ENCODE data around the gene BLMH.

The BLMH gene

DNA sequence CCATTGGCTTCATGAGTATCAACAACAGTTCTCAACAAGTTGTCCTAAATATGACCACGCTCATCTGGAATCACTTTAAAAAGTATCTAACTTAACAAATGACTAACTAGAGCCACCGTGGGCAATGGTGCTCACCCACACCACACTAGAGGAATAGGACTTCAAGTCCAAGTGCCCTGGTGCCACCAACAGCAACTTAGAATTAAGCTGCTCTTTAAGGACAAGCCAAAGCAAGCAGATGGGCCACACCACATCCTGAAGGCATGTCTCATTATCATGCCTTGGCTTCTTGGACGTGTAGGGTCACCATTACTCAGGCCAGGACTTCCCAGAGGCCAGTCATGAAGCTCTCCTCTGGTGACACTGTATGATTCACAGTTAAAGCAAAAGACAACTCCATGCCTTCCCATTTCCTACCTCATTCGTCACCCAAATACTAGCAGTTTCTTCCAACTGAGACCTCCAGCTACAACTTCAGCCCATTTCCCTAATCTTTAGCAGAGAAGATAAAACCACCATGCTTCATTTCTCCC lies 46.8 kb downstream of the BLMH start:
- no peak for DNase-seq

DNA sequence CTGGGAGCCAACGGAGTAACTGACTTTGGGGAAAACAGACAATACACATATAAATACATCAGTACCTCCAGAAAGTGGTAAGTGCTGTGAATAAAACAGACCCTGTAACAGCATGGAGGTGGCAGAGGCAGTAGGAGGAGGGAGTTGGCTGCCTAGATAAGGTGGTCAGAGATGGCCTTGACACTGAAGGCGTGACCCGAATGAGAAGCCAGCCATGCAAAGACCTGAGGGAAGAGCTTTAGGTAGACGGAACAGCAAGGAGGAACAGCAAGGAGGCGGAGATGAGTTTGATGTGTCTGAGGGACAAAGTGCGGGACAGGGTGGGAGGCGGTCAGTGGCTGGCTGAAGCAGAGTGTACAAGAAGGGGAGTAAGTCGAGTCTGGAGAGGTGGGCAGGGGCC lies 48.2 kb downstream of the BLMH start:
- no peak for DNase-seq

DNA sequence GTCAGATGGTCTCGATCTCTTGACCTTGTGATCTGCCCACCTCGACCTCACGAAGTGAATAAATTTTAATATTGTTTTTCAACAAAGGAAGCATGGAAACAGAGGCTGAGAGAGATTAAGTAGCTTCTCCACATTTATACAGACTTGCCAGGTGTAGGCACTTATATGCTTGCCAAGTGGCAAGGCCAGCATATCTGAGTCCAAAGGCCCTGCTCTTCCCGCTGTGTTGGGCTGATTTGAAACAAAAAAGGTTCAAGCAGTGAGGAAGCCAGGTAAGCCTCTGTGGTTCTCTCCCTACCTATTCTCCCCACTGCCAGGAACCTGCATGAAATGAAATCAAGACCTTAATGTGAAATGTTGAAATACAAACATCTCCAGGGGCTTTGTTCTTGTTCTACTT lies 48.7 kb downstream of the BLMH start:
- no peak for DNase-seq

DNA sequence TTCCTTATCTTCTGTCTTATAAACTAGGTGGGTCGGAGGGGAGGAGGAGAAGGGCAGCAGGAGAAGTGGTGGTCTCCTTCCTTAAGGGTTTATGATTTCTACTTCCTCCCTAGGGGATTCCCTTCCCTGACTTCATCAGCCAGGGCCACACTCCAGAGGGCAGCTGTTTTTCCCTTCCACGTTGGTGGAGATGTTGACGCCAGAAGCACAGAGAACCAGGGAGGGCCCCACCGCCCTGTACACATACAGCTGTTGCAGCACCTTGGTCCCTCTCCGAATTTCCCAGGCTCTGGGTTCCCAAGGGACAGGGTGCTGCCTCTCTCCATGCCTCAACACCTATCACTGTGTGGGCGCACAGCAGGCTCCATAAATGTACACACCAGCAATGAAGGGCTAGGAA lies 50.7 kb downstream of the BLMH start:
- no peak for DNase-seq

- DNase-seq = no peak
These were observed 51.6 kb downstream of the BLMH start for GRCh38 chr17:30240177-30240576.

DNA sequence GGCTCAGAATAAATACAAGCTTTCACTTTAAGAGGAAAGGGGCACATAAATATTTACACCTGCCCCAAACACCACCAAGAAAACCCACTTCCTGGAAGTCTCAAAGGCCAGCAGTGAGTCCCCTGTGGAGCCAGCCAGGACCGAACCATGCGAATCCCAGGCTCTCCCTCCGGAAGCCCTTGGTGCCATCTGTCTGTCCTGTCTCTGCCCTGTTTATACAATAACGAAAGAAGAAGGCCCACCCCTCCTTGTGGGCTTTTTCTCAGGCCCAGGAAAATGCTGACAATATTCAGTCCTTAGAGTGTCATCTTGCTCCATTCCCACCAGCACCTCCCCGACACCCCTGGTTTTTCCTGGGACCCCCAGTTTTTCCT lies 52.7 kb downstream of the BLMH start:
- DNase-seq = no peak

DNA sequence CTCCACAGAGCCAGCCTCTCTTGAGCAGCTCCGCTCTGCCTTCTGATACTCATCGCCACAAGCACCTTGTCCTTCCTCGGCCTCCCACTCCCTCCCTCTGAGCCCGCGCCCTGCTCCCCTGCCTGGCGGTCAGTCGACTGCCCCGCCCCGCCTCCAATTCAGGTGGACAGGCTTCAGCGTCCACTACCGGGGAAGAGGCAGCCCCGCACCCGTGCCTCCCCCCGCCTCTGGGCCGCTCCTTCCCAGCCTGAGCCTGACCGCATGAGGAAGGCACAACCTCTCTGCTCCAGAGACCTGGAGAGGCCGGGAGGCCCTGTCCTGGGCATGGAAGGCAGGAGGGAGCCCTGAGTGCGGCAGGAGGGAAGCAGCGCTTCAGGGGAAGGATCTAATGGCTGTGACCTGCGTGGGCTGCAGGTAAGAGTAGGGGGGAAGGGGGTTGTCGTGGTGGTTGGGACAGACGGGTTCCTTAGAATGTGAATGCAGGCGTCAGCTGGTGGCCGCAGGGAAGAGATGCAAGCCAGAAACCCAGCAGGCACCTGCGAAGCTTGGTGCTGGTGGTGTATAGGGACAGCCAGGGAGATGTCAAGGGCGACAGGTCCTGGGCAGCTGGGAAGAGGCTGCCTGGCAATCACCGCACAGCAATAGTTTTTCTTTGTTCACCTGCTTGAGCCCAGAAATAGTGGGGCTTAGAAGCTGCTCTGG lies 53.2 kb downstream of the BLMH start:
- DNase-seq = no peak

GRCh38 chr17:30238003-30238344 lies 53.8 kb downstream of the BLMH start:
- DNase-seq = no peak

DNA sequence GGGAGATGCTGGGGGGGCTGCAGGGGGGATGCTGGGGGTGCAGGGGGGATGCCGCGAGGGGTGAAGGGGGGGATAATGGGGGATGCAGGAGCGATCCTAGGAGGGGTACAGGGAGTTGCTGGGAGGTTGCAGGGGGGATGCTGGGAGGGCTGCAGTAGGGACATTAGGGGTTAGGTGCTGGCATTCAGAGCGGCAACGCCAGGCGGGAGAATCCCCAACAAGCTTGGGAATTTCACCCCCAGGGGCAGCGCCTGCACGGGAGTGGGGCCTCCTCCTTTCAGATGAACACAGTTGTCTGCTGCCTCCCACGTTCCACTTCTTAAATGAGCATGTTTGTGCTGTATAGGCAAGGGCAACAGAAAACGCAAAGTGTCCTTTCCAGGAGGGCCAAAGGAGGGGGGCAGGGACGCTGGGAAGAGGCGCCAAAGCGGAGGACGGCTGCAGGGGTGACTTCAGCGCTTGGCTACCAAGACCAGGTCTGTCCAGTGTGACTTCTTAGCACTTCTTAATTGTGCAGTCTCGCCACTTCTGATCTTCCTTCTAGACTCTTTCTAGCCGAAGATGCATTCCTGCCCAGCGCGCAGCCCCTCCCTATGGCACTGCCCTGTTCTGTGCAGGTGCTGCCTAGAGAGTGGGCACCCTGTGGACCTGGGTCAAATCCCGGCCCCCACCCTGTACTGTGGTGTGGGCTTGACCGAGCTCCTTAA lies 54.3 kb downstream of the BLMH start:
- DNase-seq = no peak

DNA sequence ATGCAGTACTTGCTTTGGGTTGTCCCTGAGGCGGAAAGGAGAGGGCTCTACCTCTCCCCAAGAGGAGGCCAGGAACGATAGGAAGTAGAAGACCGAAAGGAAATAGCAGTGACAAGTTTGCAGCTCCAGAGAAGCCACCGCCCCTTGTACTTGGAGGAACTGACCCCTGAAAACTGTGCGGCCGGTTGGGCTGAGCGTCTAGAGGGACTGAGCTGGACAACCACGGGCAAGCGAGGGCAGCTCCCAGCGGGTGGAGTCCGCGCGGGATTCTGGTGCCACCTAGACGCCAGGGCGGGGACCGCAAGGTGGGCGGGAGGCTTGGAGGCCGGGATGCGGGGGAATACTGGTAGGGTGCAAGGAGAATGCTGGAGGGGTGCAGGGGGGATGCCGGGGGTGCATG lies 55.0 kb downstream of the BLMH start:
- DNase-seq = peak; percentile 36

DNA sequence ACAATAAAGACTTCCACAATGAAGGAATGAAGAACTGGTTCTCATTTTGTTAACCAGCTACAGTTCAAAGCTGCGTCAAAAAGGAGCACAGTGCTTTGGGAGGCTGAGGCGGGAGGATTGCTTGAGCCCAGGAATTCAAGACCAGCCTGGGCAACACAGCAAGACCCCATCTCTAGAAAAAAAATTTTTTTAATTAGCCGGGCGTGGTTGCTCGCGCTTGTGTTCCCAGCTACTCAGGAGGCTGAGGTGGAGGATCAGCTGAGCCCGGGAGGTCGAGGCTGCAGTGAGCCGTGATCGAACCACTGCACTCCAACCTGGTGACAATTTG lies 55.5 kb downstream of the BLMH start:
- DNase-seq = no peak

DNA sequence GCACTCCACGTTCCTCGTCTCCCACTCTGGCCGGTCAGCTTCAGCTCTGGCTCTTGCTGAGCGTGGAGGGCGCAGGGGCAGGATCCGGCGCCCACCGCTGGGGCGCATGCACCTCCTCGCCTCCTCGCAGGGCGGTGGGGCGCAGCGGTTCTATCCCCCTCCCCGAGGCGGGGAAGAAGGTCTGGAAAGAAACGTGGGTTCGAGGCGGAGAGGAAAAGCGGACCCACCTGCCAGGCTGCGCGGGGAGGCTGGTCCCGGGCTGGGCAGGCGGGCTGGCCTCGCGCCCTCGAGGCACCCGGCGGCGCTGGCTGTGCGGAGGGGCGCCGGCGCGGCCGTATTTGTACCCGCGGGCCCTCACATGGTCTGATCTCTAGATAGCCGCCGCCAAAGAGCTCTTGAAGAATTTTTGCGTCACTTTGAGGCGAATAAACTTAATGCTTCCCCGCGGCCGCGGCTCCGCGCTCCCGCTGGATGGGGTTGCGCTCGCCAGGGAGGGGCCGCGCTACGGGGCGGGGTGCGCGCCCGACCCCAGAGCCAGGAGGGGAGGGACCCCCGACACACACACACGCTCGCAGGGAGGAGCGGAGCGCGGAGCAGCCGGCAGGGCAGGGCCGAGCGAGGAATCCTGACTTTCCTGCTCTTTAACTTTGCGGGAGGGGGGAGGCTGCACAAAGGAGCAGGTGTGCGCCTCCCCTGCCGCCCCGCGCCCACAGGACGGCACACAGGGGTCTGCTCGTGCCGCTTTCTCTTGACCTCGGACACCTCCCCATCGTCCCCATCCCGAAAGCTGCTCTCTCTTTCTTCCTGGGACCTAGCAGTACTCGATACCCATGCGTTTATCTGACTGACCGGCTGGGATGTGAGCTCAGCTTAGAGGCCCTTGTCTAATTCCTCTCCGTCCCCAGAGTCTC lies 56.1 kb downstream of the BLMH start, which contains the start of gene SLC6A4:
SLC6A4 (minus strand) TSS at position 312 of the 911 bp plus-strand sequence. CDS start 13,739 bp downstream, outside the sequence.
- DNase-seq = no peak

GRCh38 chr17:30234964-30235363 lies 56.8 kb downstream of the BLMH start:
- DNase-seq = no peak

DNA sequence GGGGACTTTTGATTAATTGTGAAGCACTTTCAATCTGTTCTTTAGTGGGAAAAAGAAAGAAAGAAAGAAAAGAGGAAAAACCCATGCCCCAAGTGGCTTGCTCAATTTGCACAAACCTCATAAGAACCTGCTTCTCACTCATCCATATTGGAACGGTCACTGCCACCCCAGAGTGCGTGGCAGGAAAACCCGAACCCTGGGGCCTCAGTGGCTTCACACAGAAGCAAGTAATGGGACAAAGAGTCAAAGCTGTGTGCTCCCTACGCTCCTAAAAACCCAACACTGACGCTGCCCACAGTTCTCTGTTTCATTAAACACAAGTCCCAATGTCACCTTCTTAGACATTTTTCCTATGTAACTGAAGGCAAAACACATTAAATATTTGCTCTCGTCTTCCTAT lies 57.4 kb downstream of the BLMH start:
- DNase-seq = no peak

DNA sequence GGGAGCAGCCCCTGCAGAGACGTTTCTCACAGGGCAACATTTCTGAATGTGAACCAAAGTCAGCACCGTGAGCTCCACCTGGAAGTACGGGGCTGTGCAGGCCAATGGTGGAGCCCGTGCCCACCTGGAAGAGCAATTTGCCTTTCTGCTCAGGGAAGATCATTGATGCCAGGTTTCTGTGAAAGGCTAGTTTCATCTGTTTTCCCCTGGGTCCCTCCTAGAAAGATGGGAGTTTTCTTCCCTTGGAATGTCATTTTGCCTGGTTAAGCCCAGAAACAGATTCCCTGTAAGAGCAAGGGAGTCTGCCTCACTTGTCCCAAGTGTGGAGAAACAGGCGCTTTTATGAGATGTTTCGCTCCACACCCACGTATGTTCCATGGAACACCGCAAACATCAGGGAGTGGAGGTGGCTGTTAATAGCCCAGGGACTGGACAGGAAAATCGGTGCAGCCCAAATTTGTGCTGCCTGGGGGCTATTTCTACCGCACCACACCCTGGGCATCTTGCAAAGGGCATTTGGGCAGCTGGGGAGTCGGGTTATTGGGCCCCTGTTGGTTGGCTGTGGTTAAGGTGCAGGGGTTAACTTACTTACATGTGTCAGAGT lies 58.8 kb downstream of the BLMH start:
- DNase-seq = no peak

- DNase-seq = no peak
These were observed 59.5 kb downstream of the BLMH start for GRCh38 chr17:30232015-30232823.

- DNase-seq = no peak
These were observed 61.1 kb downstream of the BLMH start for GRCh38 chr17:30230596-30231125.

GRCh38 chr17:30230009-30230408 lies 61.7 kb downstream of the BLMH start:
- DNase-seq = peak; percentile 63

GRCh38 chr17:30229012-30229411 lies 62.7 kb downstream of the BLMH start:
- DNase-seq = no peak

- DNase-seq = peak; percentile 36
These were observed 63.7 kb downstream of the BLMH start for GRCh38 chr17:30228011-30228410.

DNA sequence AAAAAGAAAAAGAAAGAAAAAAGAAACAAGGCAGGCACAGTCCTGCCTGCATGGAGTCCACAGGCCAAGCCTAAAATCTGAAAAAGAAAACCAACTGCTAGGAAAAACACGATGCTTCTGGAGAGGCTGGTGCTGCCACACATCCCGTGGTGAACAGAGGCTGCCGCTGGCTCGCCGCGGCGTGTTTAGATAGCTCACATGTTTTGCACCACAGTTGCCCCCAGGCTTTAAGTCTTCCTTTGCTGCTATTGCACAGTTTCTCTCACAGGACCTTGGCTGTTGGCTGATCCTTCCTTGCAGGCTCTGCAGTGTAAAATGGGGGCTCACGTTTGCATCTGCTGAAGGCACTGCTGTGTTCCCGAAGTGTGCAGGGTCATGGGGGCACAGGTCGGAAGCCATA lies 64.9 kb downstream of the BLMH start:
- DNase-seq = no peak

Measured in MV-4-11 (cell line).